Calu3 (cell line): Measurements from ENCODE around the gene UBR2. TPM values are rescaled to one million over a fixed set of nuclear protein-coding genes. Genes with fewer than 3 reads are reported as not detected.

Source experiments
- BruUV-seq: library from RNA; stranded (reverse); fragments of 400-500 nt; replicated peaks from 2 replicates; lab custom pipeline; 2021; lab: Mats Ljungman, UMichigan
- CTCF ChIA-PET: fragments of 300-600 bp; sonication (Branson Sonifier 250); formaldehyde crosslinking; loops from one replicate; lab custom pipeline; 2022; ENCODE audit warnings: antibody characterized with exemption; lab: Charles Lee
- DNase-seq: peaks from one replicate; pipeline ENCODE4 v3.0.0; 2022
- H3K27ac Mint-ChIP-seq: one replicate; pipeline ENCODE4 v1.8.0; 2022; ENCODE audit warnings: mixed read lengths; ENCODE audit not compliant: unreplicated experiment
- H3K27me3 Mint-ChIP-seq: one replicate; pipeline ENCODE4 v1.8.0; 2022; ENCODE audit warnings: mixed read lengths; ENCODE audit not compliant: unreplicated experiment
- H3K36me3 Mint-ChIP-seq: one replicate; pipeline ENCODE4 v1.8.0; 2022; ENCODE audit warnings: mild to moderate bottlenecking, moderate library complexity, mixed read lengths; ENCODE audit not compliant: insufficient read depth, unreplicated experiment
- H3K4me1 Mint-ChIP-seq: one replicate; pipeline ENCODE4 v1.8.0; 2022; ENCODE audit warnings: mild to moderate bottlenecking, low read depth, mixed read lengths; ENCODE audit not compliant: unreplicated experiment
- H3K4me3 Mint-ChIP-seq: one replicate; pipeline ENCODE4 v1.8.0; 2022; ENCODE audit warnings: mild to moderate bottlenecking, low read depth, moderate library complexity, mixed read lengths; ENCODE audit not compliant: unreplicated experiment
- H3K9me3 Mint-ChIP-seq: one replicate; pipeline ENCODE4 v1.8.0; 2022; ENCODE audit warnings: low read depth, mixed read lengths; ENCODE audit not compliant: unreplicated experiment
- intact Hi-C: fragments of 100-400 bp; cut with micrococcal nuclease; formaldehyde crosslinking; loops from one replicate; pipeline ENCODE4 v1.10.0; 2022; ENCODE audit not compliant: unreplicated experiment
- total RNA-seq: library from RNA; stranded (reverse); gene quantifications from 2 replicates; pipeline ENCODE4 v1.2.3, GENCODE V29; 2022
- TF ChIP-seq, protein P1 (sequence below): fragments of 200-600 bp; IDR thresholded peaks from one replicate; pipeline ENCODE4 v1.8.0; 2022; ENCODE audit warnings: antibody characterized with exemption; ENCODE audit not compliant: unreplicated experiment

The UBR2 gene
- total RNA-seq, 1 experiment from 2014 or later, result 32.4 TPM

DNA sequence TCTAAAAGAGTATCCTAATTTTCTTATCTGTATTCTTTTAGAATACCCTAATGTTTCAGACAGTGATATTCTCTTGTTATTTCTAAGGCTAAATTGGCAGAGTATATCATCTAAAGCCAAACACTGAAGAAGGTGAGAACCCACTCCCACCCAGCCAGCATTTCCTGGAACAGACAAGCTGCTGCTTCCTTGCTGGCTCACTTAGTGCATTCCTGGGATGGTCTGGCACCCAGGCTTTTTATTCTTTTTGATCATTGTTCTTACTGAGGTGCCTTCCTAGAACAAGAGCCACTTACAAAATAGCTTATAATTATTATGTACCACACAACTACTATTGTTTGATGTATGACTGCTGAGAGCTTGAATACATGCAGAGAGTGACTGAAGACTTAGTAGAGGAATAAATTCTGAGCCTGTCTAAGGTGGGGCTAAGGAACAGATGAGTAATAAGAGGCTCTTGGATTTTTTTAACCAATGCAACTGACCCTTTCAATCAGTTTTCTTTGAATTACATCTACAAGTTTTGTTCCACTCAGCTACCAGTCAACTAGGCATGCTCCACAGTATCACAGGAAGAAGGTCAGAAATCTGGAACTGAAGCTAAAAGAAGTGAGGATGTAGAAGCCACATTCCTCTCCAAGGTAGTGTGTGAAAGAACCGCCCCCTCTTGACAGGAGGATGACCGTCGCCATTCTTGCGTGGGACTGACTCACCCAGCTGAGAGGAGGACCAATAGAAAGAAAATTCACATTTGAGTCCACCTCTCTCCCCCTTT is 128.5 kb downstream of the UBR2 start:
- intact Hi-C loops, result no loop called here
- Mint-ChIP-seq H3K4me1 (peaks cover 8% of the 10 kb centered on the region), H3K27me3 (no peaks in the 10 kb centered on the region), H3K36me3 (peaks cover 37% of the 10 kb centered on the region), H3K9me3 (no peaks in the 10 kb centered on the region), H3K27ac (no peak overlapping the region), H3K4me3 (no peak overlapping the region)
- DNase-seq, result no peak
- TF ChIP-seq, protein P1, sequence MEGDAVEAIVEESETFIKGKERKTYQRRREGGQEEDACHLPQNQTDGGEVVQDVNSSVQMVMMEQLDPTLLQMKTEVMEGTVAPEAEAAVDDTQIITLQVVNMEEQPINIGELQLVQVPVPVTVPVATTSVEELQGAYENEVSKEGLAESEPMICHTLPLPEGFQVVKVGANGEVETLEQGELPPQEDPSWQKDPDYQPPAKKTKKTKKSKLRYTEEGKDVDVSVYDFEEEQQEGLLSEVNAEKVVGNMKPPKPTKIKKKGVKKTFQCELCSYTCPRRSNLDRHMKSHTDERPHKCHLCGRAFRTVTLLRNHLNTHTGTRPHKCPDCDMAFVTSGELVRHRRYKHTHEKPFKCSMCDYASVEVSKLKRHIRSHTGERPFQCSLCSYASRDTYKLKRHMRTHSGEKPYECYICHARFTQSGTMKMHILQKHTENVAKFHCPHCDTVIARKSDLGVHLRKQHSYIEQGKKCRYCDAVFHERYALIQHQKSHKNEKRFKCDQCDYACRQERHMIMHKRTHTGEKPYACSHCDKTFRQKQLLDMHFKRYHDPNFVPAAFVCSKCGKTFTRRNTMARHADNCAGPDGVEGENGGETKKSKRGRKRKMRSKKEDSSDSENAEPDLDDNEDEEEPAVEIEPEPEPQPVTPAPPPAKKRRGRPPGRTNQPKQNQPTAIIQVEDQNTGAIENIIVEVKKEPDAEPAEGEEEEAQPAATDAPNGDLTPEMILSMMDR, result no peak
- CTCF ChIA-PET, result interaction anchor here (1.0 kb wide), 1 partner anchor 10 kb away, joined by 4 read pairs; no protein-coding TSS in a partner anchor
- no TSS peak for BruUV-seq

DNA sequence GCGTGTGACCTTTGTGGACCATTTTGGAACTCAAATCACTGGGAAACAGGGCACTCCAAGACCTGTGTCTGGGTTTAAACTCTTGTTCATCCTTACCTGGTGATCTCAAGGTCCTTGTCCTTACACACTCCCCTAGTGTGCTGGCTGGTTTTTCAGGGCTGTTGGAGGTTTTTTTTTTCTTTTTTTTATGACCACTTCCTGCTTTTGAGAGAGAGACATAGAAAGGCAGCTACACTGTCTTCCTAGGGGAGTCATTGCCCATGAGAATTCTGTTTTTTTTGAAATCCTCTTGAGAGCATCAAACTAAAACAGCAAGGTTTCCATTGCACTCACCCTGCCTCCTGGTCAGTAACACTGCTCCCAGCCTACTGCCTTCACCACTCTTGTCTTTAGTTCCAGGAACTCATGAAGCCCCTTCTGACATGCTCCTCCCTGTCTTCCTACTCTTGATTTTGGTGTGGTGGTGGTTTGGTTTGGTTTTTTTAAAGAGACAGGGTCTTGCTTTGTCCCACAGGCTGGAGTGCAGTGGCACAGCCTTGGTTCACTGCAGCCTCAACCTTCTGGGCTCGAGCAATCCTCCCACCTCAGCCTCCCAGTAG is 130.0 kb downstream of the UBR2 start:
- DNase-seq, result no peak
- Mint-ChIP-seq H3K27ac (no peak overlapping the region), H3K9me3 (no peaks in the 10 kb centered on the region), H3K27me3 (no peaks in the 10 kb centered on the region), H3K4me1 (peaks cover 3% of the 10 kb centered on the region), H3K4me3 (no peak overlapping the region), H3K36me3 (peaks cover 37% of the 10 kb centered on the region)
- CTCF ChIA-PET, result no interaction called here
- TF ChIP-seq, protein P1, result no peak
- BruUV-seq, result no TSS peak
- intact Hi-C loops, result no loop called here

DNA sequence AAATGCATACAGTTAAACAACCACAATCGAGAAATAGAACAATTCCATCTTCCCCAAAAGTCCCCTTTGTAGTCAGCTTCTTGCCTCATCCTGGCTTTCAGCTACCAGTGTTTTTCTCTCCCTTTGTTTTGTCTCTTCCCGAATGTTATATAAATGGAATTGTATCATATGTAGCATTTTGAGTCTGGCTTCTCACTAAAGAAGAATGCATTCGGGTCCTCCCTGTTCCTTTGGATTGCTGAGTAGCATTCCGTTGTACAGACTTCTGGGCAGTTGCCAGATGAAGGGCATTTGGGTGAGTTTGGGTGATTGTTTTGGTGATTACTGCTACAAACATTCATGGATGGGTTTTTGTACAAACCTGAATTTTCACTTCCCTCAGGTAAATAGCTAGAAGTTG is 130.8 kb downstream of the UBR2 start:
- no peak overlapping the region for H3K27ac Mint-ChIP-seq

DNA sequence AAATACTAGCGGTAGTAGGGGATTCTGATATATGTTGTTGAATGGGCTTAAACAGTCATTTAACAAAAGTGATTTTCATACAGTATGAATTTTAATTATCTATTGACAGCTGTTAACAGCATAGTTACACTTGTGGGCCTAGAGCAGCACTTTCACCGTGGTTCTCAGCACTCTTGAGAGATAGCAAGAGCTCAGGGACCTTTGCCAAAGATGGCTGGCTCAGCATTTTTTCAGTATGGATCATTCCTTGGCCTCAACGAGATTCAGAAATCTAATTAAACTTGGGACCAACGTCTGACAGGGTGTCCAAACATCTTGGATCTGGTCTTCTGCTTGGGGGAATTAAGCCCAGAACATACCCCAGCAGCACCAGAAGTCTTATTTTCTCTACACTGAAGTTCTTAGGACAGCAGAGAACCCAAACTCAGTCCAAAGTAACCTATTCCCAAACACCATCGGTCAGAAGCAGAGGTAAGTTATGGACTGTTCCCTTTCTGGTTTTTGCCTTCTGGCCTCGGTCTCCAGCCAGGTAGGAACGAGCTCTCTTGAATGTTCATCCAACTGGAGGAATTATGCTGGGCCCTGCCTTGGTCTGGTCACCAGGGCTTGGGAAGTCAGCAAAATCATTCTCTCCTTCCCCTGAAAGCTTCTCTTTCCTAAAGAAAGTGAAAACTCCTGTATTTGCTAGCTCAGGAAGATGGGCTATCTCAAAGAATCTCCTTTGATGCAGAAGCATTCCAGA is 132.9 kb downstream of the UBR2 start:
- TF ChIP-seq, protein P1, result no peak
- Mint-ChIP-seq H3K27ac (no peak overlapping the region), H3K4me3 (no peak overlapping the region), H3K27me3 (no peaks in the 10 kb centered on the region), H3K36me3 (peaks cover 25% of the 10 kb centered on the region), H3K4me1 (no peaks in the 10 kb centered on the region), H3K9me3 (no peaks in the 10 kb centered on the region)
- DNase-seq, result no peak
- intact Hi-C loops, result no loop called here
- BruUV-seq, result no TSS peak
- CTCF ChIA-PET, result interaction anchor here (0.6 kb wide), 1 partner anchor 33 kb away, joined by 3 read pairs; no protein-coding TSS in a partner anchor

More for the DNA sequence above, 130.8 kb downstream of the UBR2 start:
- no TSS peak for BruUV-seq
- H3K4me3 Mint-ChIP-seq, result no peak overlapping the region
- H3K36me3 Mint-ChIP-seq, result peaks cover 38% of the 10 kb centered on the region
- H3K4me1 Mint-ChIP-seq, result no peaks in the 10 kb centered on the region
- CTCF ChIA-PET, result interaction anchor here (0.7 kb wide), 1 partner anchor 22 kb away, joined by 4 read pairs; no protein-coding TSS in a partner anchor
- no peaks in the 10 kb centered on the region for H3K9me3 Mint-ChIP-seq
- H3K27me3 Mint-ChIP-seq, result no peaks in the 10 kb centered on the region
- DNase-seq, result no peak
- intact Hi-C loops, result no loop called here
- TF ChIP-seq, protein P1, result no peak
